Muscle of back (tissue), 11 donors: ENCODE data around the gene IGF2R. TPM values are rescaled to one million over a fixed set of nuclear protein-coding genes. Genes with fewer than 3 reads are reported as not detected.
A peak's percentile ranks its signal among the peaks of the same experiment; 100 is the strongest.

Experiments used
- DNase-seq, 3 donors: peaks; one replicate each; pipeline versions ENCODE4 v3.0.0 to v3.0.0-alpha.2; 2013
- polyA plus RNA-seq, 10 donors: library from polyadenylated mRNA; unstranded; fragments of 120-200 nt; gene quantifications; one replicate each; pipeline ENCODE4 v1.2.1, GENCODE V29; 2013; ENCODE audit not compliant: insufficient read length in 10 of 10

The IGF2R gene
- polyA plus RNA-seq, 10 donors: 114 to 143 (median 129) TPM

GRCh38 chr6:160069050-160069454, 100.2 kb downstream of the IGF2R start:
- DNase-seq: no peak

GRCh38 chr6:160069459-160069858, 100.6 kb downstream of the IGF2R start:
- no peak for DNase-seq

GRCh38 chr6:160070427-160070826, 101.5 kb downstream of the IGF2R start:
- DNase-seq: no peak

- DNase-seq: no peak
Observed at GRCh38 chr6:160070831-160071230, 101.9 kb downstream of the IGF2R start.

GRCh38 chr6:160071805-160072690, 103.2 kb downstream of the IGF2R start:
- no peak for DNase-seq

GRCh38 chr6:160073272-160073671, 104.4 kb downstream of the IGF2R start:
- DNase-seq: no peak

- DNase-seq: no peak
Observed at GRCh38 chr6:160076009-160076408, 107.1 kb downstream of the IGF2R start.

GRCh38 chr6:160077024-160077423, 108.1 kb downstream of the IGF2R start:
- no peak for DNase-seq

GRCh38 chr6:160077526-160077925, 108.6 kb downstream of the IGF2R start:
- DNase-seq: no peak

GRCh38 chr6:160078883-160079685, 110.2 kb downstream of the IGF2R start:
- no peak for DNase-seq

GRCh38 chr6:160079686-160080043, 110.8 kb downstream of the IGF2R start:
- DNase-seq: no peak

- no peak for DNase-seq
Observed at GRCh38 chr6:160080097-160080496, 111.2 kb downstream of the IGF2R start.

- no peak for DNase-seq
Observed at GRCh38 chr6:160081398-160081797, 112.5 kb downstream of the IGF2R start.

- no peak for DNase-seq
Observed at GRCh38 chr6:160082627-160083026, 113.7 kb downstream of the IGF2R start.

GRCh38 chr6:160084198-160084776, 115.4 kb downstream of the IGF2R start:
- DNase-seq: no peak

- DNase-seq: no peak
Observed at GRCh38 chr6:160085226-160085625, 116.3 kb downstream of the IGF2R start.

- no peak for DNase-seq
Observed at GRCh38 chr6:160085713-160086505, 117.0 kb downstream of the IGF2R start.

GRCh38 chr6:160086754-160087153, 117.9 kb downstream of the IGF2R start:
- DNase-seq: no peak

- peak; percentile 80 to 92 (median 82) for DNase-seq
Observed at GRCh38 chr6:160088069-160088783, 119.3 kb downstream of the IGF2R start.

GRCh38 chr6:160088784-160089533, 120.1 kb downstream of the IGF2R start:
- DNase-seq: peak in 2 of 3 donors; percentile 24 to 72
